B cell (primary cell): ENCODE results near the gene SPOCK1. TPM values are rescaled to one million over a fixed set of nuclear protein-coding genes. Genes with fewer than 3 reads are reported as not detected.

Experiments used
- ATAC-seq: fragments of 200-7000 bp; cut with Tn5 transposase; one replicate; pipeline ENCODE4 v1.10.0; 2021; ENCODE audit warnings: low read depth, mild to moderate bottlenecking, moderate number of reproducible peaks, moderate library complexity
- CTCF ChIA-PET: fragments of 350-600 bp; sonication (Branson Sonifier 250); formaldehyde crosslinking; loops from one replicate; lab custom pipeline; 2021; ENCODE audit warnings: antibody characterized with exemption, inconsistent platforms; lab: Charles Lee
- POLR2A ChIA-PET: fragments of 350-600 bp; sonication (Branson Sonifier 250); formaldehyde crosslinking; loops from one replicate; lab custom pipeline; 2021; ENCODE audit warnings: antibody characterized with exemption; lab: Charles Lee
- DNase-seq: peaks from one replicate; pipeline ENCODE4 v3.0.0; 2013
- H2AFZ ChIP-seq: 2 replicates; pipeline ENCODE4 v1.6.1; 2012; ENCODE audit warnings: mild to moderate bottlenecking, low read depth, low read length; ENCODE audit not compliant: insufficient read depth, poor library complexity, severe bottlenecking
- H3K27ac ChIP-seq, 2 donors: 1 replicate in 1 of 2; 2 replicates in 1 of 2; pipeline ENCODE4 v1.5.1; 2012 to 2013; ENCODE audit warnings: low read length in 2 of 2, mild to moderate bottlenecking in 2 of 2, moderate library complexity in 1 of 2
- H3K27me3 ChIP-seq, 4 experiments: fragments of 200-600 bp in 1 of 4; sonication (generic) in 1 of 4; replicated peaks in 1 of 4; 1 replicate in 2 of 4; 2 replicates in 2 of 4; pipeline versions ENCODE4 v1.6.1 to v1.7.0; 2013 to 2016; ENCODE audit warnings: low read length in 3 of 4, mild to moderate bottlenecking in 2 of 4, mixed read lengths in 1 of 4, moderate library complexity in 1 of 4; ENCODE audit not compliant: insufficient read depth in 4 of 4, control insufficient read depth in 3 of 4; ENCODE audit errors: control extremely low read depth in 1 of 4
- H3K36me3 ChIP-seq, 2 experiments: replicated peaks in 1 of 2; 1 replicate in 1 of 2; 2 replicates in 1 of 2; pipeline versions ENCODE4 v1.6.1 to v1.7.1; 2013; ENCODE audit warnings: low read length in 1 of 2; ENCODE audit not compliant: insufficient read depth in 2 of 2, control insufficient read depth in 1 of 2; ENCODE audit errors: control extremely low read depth in 1 of 2, extremely low read depth in 1 of 2
- H3K4me1 ChIP-seq, 2 donors: fragments of 200-600 bp in 1 of 2; sonication (generic) in 1 of 2; 1 replicate in 1 of 2; 2 replicates in 1 of 2; pipeline versions ENCODE4 v1.5.1 to v1.6.1; 2013 to 2017; ENCODE audit warnings: low read length in 2 of 2; ENCODE audit not compliant: control insufficient read depth in 2 of 2, insufficient read depth in 2 of 2
- H3K4me2 ChIP-seq: replicated peaks from 2 replicates; pipeline ENCODE3; 2012; ENCODE audit warnings: mild to moderate bottlenecking, low read depth, low read length; ENCODE audit not compliant: poor library complexity, severe bottlenecking
- H3K4me3 ChIP-seq, 5 experiments: fragments of 200-600 bp in 1 of 5; sonication (generic) in 1 of 5; 1 replicate in 3 of 5; 2 replicates in 2 of 5; pipeline versions ENCODE4 v1.5.1 to v1.7.0; 2011 to 2016; ENCODE audit warnings: low read length in 4 of 5, mild to moderate bottlenecking in 4 of 5, low read depth in 2 of 5, control low read depth in 1 of 5, moderate library complexity in 1 of 5; ENCODE audit not compliant: insufficient read depth in 1 of 5; ENCODE audit errors: control extremely low read depth in 1 of 5, extremely low read depth in 1 of 5
- H3K79me2 ChIP-seq: fragments of 200-600 bp; sonication (generic); one replicate; pipeline ENCODE4 v1.6.0; 2016; ENCODE audit warnings: low read length; ENCODE audit not compliant: control insufficient read depth, insufficient read depth
- H3K9ac ChIP-seq: fragments of 200-600 bp; sonication (generic); 2 replicates; pipeline ENCODE4 v1.6.1; 2017; ENCODE audit warnings: mild to moderate bottlenecking, low read length, moderate library complexity
- H3K9me3 ChIP-seq, 3 donors: one replicate each; pipeline versions ENCODE4 v1.6.1 to v1.7.1; 2013; ENCODE audit warnings: low read length in 2 of 3; ENCODE audit not compliant: control insufficient read depth in 2 of 3, insufficient read depth in 1 of 3; ENCODE audit errors: control extremely low read depth in 1 of 3
- H4K20me1 ChIP-seq: 2 replicates; pipeline ENCODE4 v1.6.0; 2012; ENCODE audit warnings: mild to moderate bottlenecking, low read length; ENCODE audit not compliant: insufficient read depth, control insufficient read depth, poor library complexity, severe bottlenecking
- H3K27ac Mint-ChIP-seq: one replicate; pipeline ENCODE4 v1.8.0; 2021; ENCODE audit warnings: mixed read lengths
- H3K27me3 Mint-ChIP-seq: one replicate; pipeline ENCODE4 v1.8.0; 2021; ENCODE audit warnings: mixed read lengths
- H3K4me1 Mint-ChIP-seq: one replicate; pipeline ENCODE4 v1.8.0; 2021; ENCODE audit warnings: mixed read lengths
- H3K4me3 Mint-ChIP-seq: one replicate; pipeline ENCODE4 v1.8.0; 2021; ENCODE audit warnings: mixed read lengths
- H3K9me3 Mint-ChIP-seq: one replicate; pipeline ENCODE4 v1.8.0; 2022; ENCODE audit warnings: mixed read lengths; ENCODE audit not compliant: insufficient read depth
- EZH2 ChIP-seq: IDR thresholded peaks from 2 replicates; pipeline ENCODE4 v1.6.1; 2012; ENCODE audit warnings: borderline replicate concordance, low read depth, mild to moderate bottlenecking, moderate library complexity, low read length; ENCODE audit not compliant: insufficient read depth, poor library complexity, severe bottlenecking
- WGBS: methylation state at CpG from one replicate; pipeline ENCODE4 v1.1.5; 2013; ENCODE audit warnings: missing lambda C conversion rate; ENCODE audit not compliant: insufficient coverage; 5-methylcytosine and 5-hydroxymethylcytosine counted together
- intact Hi-C: fragments of 100-400 bp; cut with micrococcal nuclease; formaldehyde crosslinking; loops from one replicate; pipeline ENCODE4 v1.10.0; 2022
- polyA plus RNA-seq: library from polyadenylated mRNA; depleted of rRNA; stranded (reverse); fragments of >200 nt; gene quantifications from 2 replicates; pipeline ENCODE4 v1.2.3, GENCODE V29; 2012
- total RNA-seq, 2 donors: library from RNA; stranded (reverse); fragments of 120-200 nt in 1 of 2; gene quantifications; 1 replicate in 1 of 2; 2 replicates in 1 of 2; pipeline versions ENCODE4 v1.2.3 to v1.2.4, GENCODE V29; 2013 to 2022
- TF ChIP-seq, protein P1 (sequence below): fragments of 200-600 bp; IDR thresholded peaks from one replicate; pipeline ENCODE4 v1.8.0; 2022; ENCODE audit warnings: antibody characterized with exemption, mild to moderate bottlenecking

The SPOCK1 gene
- total and polyA plus RNA-seq, 2 donors (not counting 1 experiment from before 2014, with no cell fraction given): not detected

DNA sequence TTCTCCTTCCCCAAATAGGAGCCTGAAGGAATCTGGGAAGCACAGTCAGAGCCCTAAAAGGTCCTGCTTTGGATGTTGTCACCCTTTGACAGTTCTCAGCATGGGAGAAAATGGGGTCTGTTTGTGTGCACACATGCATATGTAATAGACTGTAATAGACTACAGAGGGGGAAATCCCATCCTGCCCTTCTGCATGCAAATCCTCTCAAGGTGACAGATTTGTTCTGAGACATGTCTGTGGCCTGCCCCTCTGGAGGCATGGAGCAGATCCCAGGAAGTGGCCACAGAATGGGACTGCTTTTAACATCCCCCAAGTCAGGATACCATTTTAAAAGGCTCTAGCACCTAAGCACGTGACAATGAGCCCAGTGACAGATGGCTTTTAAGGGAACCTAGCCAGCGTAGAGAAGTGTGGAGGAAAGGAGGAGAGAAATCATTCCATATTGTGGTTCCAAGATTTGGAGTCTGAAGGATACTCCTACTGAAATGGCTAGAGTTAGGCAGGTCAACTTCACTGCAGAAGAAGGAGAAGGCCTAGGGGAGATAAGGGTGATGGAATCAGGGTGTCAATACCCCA, 483.5 kb downstream of the SPOCK1 start:
- H3K4me1 ChIP-seq: no peaks in the 10 kb centered on the region
- ChIA-PET CTCF (no interaction called here), POLR2A (no interaction called here)
- ATAC-seq (no peak), DNase-seq (no peak)
- H3K9ac ChIP-seq: no peak overlapping the region
- no peak for TF ChIP-seq EZH2
- TF ChIP-seq, protein P1, sequence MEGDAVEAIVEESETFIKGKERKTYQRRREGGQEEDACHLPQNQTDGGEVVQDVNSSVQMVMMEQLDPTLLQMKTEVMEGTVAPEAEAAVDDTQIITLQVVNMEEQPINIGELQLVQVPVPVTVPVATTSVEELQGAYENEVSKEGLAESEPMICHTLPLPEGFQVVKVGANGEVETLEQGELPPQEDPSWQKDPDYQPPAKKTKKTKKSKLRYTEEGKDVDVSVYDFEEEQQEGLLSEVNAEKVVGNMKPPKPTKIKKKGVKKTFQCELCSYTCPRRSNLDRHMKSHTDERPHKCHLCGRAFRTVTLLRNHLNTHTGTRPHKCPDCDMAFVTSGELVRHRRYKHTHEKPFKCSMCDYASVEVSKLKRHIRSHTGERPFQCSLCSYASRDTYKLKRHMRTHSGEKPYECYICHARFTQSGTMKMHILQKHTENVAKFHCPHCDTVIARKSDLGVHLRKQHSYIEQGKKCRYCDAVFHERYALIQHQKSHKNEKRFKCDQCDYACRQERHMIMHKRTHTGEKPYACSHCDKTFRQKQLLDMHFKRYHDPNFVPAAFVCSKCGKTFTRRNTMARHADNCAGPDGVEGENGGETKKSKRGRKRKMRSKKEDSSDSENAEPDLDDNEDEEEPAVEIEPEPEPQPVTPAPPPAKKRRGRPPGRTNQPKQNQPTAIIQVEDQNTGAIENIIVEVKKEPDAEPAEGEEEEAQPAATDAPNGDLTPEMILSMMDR: no peak
- no peaks in the 10 kb centered on the region for H3K79me2 ChIP-seq
- intact Hi-C loops: no loop called here
- H2AFZ ChIP-seq: no peak overlapping the region
- no peak overlapping the region for H3K27ac Mint-ChIP-seq
- H4K20me1 ChIP-seq: no peaks in the 10 kb centered on the region
- H3K27me3 Mint-ChIP-seq: no peaks in the 10 kb centered on the region
- H3K4me1 Mint-ChIP-seq: no peaks in the 10 kb centered on the region
- no peaks in the 10 kb centered on the region for H3K9me3 ChIP-seq
- H3K4me2 ChIP-seq: no peak overlapping the region
- no peaks in the 10 kb centered on the region for H3K27me3 ChIP-seq
- WGBS: 80% methylated on average over 1 of the region's 2 CpGs
- no peak overlapping the region for H3K4me3 ChIP-seq
- no peak overlapping the region for H3K27ac ChIP-seq
- H3K36me3 ChIP-seq: no peaks in the 10 kb centered on the region
- no peak overlapping the region for H3K4me3 Mint-ChIP-seq
- no peaks in the 10 kb centered on the region for H3K9me3 Mint-ChIP-seq

DNA sequence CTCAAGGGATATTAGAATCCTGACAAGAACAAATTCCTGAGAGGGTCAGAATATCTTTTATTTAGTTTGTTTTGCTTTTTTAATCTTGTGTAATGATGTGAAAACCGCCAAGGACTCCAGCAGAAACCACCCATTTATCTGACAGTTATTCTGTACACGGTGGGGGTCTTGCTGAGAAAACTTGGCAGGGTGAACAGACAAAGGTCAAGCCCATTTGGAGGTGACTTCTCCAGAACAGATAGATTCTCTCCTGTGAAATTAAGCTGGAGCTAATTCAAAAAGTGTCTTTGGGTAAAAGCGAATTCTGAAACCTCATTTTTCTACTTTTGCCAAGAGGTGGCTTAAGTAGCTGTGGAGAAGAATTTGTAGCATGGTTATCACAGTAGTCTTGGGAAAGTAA, 484.4 kb downstream of the SPOCK1 start:
- CTCF ChIA-PET: no interaction called here
- Mint-ChIP-seq H3K27me3 (no peaks in the 10 kb centered on the region), H3K9me3 (no peaks in the 10 kb centered on the region), H3K27ac (no peak overlapping the region), H3K4me1 (no peaks in the 10 kb centered on the region), H3K4me3 (no peak overlapping the region)
- Histone ChIP-seq H3K4me1 (no peaks in the 10 kb centered on the region), H4K20me1 (no peaks in the 10 kb centered on the region), H2AFZ (no peak overlapping the region), H3K27ac (no peak overlapping the region), H3K36me3 (no peaks in the 10 kb centered on the region), H3K9ac (no peak overlapping the region), H3K79me2 (no peaks in the 10 kb centered on the region), H3K27me3 (no peaks in the 10 kb centered on the region), H3K9me3 (no peaks in the 10 kb centered on the region), H3K4me2 (no peak overlapping the region), H3K4me3 (no peak overlapping the region)
- no peak for TF ChIP-seq EZH2
- TF ChIP-seq, protein P1: no peak
- intact Hi-C loops: no loop called here
- DNase-seq (no peak), ATAC-seq (no peak)
- POLR2A ChIA-PET: no interaction called here
- no CpG with 5 or more reads among the region's 3 CpGs for WGBS
